HG03571 (cell line): ENCODE measurements around the gene DHX36.

Experiments used
- ATAC-seq: cut with Tn5 transposase; IDR thresholded peaks from one replicate; pipeline ENCODE4 v1.9.1; 2021; ENCODE audit not compliant: unreplicated experiment

The DHX36 gene

DNA sequence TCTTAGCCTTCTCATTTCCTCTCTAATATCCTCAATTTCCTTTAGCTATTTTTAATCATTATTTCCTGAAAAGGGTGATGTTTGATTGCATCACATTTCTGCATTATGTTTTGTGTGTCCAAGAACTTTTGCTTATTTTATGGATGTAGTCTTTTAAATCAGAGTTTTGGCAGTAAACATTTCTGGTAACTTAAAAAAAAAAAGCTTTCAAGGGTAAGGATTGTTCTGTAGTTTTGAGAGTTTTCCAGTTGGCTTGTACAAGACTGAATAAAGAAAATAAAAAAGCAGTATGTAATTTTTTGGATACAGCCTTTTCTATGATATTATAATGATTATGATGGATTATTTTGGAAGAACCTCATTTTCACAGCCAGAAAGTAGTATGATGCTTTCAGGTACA is 99.4 kb downstream of the DHX36 start:
- ATAC-seq: no peak

DNA sequence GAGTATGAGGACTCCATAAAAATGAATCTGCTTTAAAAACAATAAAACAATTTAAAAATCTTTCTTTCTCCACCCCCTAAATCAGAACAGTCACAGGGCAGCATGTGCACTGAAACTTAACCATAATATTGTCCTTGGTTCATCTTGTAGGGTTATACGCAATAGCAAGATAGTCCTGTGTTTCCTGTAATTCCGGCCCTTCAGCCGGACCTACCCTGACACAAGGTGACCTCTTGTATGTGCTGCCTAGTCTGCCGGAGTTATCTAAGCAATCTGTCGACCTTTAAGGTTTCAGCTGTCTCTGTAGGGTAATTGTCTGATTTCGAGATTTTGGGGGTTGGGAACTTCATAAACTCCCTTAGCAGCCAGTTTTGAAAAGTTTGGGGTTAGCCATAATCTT is 99.9 kb downstream of the DHX36 start:
- ATAC-seq: no peak

DNA sequence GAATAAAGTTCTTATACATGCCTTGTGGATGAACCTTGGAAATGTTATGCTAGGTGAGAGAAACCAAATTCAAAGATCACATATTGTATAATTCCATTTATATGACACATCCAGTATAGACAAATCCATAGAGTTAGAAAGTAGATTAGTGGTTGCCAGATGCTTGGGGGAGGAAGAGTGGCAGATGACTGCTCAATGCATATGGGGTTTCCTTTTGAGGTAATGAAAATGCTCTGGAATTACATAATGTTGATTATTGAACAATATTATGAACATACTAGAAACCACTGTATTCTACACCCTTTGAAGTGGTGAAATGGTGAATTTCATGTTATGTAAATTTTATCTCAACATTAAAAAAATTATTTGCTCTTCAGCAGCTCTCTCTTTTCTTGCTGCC is 100.8 kb downstream of the DHX36 start:
- no peak for ATAC-seq
